ENCODE measurements around the gene CPNE9. TPM values are rescaled to one million over a fixed set of nuclear protein-coding genes. Genes with fewer than 3 reads are reported as not detected.

CPNE9 gene
- total and polyA plus RNA-seq, 2 of the 13 experiments (the other 11 are each of a cell fraction or from before 2014, with no cell fraction given) = 0.20 TPM; not detected in 1

GRCh38 chr3:9749645-9750555, 46.3 kb downstream of the CPNE9 start, which contains the start of gene OGG1 (continued):
- no peak for TF ChIP-seq ZBTB20 (CRISPR knock-in tag; IDR thresholded peaks at IDR 0.05; ENCODE audit: borderline replicate concordance, low read depth)
- no peak for TF ChIP-seq ZBTB42 (CRISPR knock-in tag; IDR thresholded peaks at IDR 0.05)
- TF ChIP-seq ZNF362 (CRISPR knock-in tag; IDR thresholded peaks at IDR 0.05; ENCODE audit: borderline replicate concordance) = no peak
- TF ChIP-seq NFE2L1 (CRISPR knock-in tag; IDR thresholded peaks at IDR 0.05; ENCODE audit: borderline replicate concordance) = no peak
- no peak for TF ChIP-seq KLF9 (CRISPR knock-in tag; IDR thresholded peaks at IDR 0.05; ENCODE audit: low read depth)
- no peak for TF ChIP-seq KMT2A (CRISPR knock-in tag; IDR thresholded peaks at IDR 0.05)
- no peak for TF ChIP-seq ZNF292 (CRISPR knock-in tag; IDR thresholded peaks at IDR 0.05; ENCODE audit: borderline replicate concordance, low read depth)
- TF ChIP-seq KLF12 (CRISPR knock-in tag; IDR thresholded peaks at IDR 0.05; ENCODE audit: borderline replicate concordance) = peak; percentile 56; the same call in 1 of the 2 replicates
- TF ChIP-seq, protein P1, sequence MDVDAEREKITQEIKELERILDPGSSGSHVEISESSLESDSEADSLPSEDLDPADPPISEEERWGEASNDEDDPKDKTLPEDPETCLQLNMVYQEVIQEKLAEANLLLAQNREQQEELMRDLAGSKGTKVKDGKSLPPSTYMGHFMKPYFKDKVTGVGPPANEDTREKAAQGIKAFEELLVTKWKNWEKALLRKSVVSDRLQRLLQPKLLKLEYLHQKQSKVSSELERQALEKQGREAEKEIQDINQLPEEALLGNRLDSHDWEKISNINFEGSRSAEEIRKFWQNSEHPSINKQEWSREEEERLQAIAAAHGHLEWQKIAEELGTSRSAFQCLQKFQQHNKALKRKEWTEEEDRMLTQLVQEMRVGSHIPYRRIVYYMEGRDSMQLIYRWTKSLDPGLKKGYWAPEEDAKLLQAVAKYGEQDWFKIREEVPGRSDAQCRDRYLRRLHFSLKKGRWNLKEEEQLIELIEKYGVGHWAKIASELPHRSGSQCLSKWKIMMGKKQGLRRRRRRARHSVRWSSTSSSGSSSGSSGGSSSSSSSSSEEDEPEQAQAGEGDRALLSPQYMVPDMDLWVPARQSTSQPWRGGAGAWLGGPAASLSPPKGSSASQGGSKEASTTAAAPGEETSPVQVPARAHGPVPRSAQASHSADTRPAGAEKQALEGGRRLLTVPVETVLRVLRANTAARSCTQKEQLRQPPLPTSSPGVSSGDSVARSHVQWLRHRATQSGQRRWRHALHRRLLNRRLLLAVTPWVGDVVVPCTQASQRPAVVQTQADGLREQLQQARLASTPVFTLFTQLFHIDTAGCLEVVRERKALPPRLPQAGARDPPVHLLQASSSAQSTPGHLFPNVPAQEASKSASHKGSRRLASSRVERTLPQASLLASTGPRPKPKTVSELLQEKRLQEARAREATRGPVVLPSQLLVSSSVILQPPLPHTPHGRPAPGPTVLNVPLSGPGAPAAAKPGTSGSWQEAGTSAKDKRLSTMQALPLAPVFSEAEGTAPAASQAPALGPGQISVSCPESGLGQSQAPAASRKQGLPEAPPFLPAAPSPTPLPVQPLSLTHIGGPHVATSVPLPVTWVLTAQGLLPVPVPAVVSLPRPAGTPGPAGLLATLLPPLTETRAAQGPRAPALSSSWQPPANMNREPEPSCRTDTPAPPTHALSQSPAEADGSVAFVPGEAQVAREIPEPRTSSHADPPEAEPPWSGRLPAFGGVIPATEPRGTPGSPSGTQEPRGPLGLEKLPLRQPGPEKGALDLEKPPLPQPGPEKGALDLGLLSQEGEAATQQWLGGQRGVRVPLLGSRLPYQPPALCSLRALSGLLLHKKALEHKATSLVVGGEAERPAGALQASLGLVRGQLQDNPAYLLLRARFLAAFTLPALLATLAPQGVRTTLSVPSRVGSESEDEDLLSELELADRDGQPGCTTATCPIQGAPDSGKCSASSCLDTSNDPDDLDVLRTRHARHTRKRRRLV (CRISPR knock-in tag; IDR thresholded peaks at IDR 0.05) = 0 out of 2 replicates have a peak, but pooled peaks have one; percentile 24
- no peak for TF ChIP-seq HDAC6 (IDR thresholded peaks at IDR 0.05; ENCODE audit: low read depth, low read length)
- TF ChIP-seq ZNF224 (CRISPR knock-in tag; IDR thresholded peaks at IDR 0.05) = no peak
- TF ChIP-seq, protein P2, sequence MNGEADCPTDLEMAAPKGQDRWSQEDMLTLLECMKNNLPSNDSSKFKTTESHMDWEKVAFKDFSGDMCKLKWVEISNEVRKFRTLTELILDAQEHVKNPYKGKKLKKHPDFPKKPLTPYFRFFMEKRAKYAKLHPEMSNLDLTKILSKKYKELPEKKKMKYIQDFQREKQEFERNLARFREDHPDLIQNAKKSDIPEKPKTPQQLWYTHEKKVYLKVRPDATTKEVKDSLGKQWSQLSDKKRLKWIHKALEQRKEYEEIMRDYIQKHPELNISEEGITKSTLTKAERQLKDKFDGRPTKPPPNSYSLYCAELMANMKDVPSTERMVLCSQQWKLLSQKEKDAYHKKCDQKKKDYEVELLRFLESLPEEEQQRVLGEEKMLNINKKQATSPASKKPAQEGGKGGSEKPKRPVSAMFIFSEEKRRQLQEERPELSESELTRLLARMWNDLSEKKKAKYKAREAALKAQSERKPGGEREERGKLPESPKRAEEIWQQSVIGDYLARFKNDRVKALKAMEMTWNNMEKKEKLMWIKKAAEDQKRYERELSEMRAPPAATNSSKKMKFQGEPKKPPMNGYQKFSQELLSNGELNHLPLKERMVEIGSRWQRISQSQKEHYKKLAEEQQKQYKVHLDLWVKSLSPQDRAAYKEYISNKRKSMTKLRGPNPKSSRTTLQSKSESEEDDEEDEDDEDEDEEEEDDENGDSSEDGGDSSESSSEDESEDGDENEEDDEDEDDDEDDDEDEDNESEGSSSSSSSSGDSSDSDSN (CRISPR knock-in tag; IDR thresholded peaks at IDR 0.05) = no peak
- TF ChIP-seq ZNF510 (CRISPR knock-in tag; IDR thresholded peaks at IDR 0.05; ENCODE audit: low read depth) = no peak
- no peak for TF ChIP-seq AGO1 (IDR thresholded peaks at IDR 0.05; ENCODE audit: low read depth, low read length, poor library complexity, severe bottlenecking)
- no peak for TF ChIP-seq ZNF124 (CRISPR knock-in tag; IDR thresholded peaks at IDR 0.05)
- TF ChIP-seq ZNF761 (CRISPR knock-in tag; conservative IDR thresholded peaks at IDR 0.05) = peak; percentile 83
- TF ChIP-seq BATF2 (CRISPR knock-in tag; IDR thresholded peaks at IDR 0.05) = no peak
- peak; percentile 75 for TF ChIP-seq ZFP90 (CRISPR knock-in tag; IDR thresholded peaks at IDR 0.05; ENCODE audit: borderline replicate concordance)
- peak; percentile 47 for TF ChIP-seq MED8 (CRISPR knock-in tag; IDR thresholded peaks at IDR 0.05; ENCODE audit: insufficient replicate concordance)

All from HepG2 (cell line).